NCI-H1417 treated with DMSO at 0.1 percent for 48 hours (cell line): ENCODE data around the gene ACVRL1.

Experiments used
- DNase-seq: peaks from one replicate; lab custom pipeline; 2025; lab: John Stamatoyannopoulos, UW

ACVRL1 gene

GRCh38 chr12:51907083-51907855, at the start of gene ACVRL1:
Gene ACVRL1, plus strand, starts transcription at chr12:51907504. Its CDS starts 4,971 bp downstream, at chr12:51912475.
- no peak for DNase-seq

- no peak for DNase-seq
Observed at GRCh38 chr12:51860986-51861385, 46.3 kb upstream of the ACVRL1 start.

GRCh38 chr12:51862947-51863346, 44.4 kb upstream of the ACVRL1 start:
- no peak for DNase-seq

- DNase-seq: no peak
Observed at GRCh38 chr12:51863363-51863932, 43.9 kb upstream of the ACVRL1 start.

- no peak for DNase-seq
Observed at GRCh38 chr12:51863933-51864832, 43.1 kb upstream of the ACVRL1 start.

GRCh38 chr12:51864833-51865670, 42.3 kb upstream of the ACVRL1 start:
- no peak for DNase-seq

GRCh38 chr12:51865757-51866270, 41.5 kb upstream of the ACVRL1 start:
- DNase-seq: no peak

- DNase-seq: no peak
Observed at GRCh38 chr12:51866324-51866723, 41.0 kb upstream of the ACVRL1 start.

GRCh38 chr12:51866762-51867161, 40.5 kb upstream of the ACVRL1 start:
- no peak for DNase-seq

GRCh38 chr12:51867371-51867770, 39.9 kb upstream of the ACVRL1 start:
- no peak for DNase-seq

GRCh38 chr12:51867796-51868428, 39.4 kb upstream of the ACVRL1 start:
- no peak for DNase-seq

GRCh38 chr12:51868821-51869495, 38.3 kb upstream of the ACVRL1 start:
- no peak for DNase-seq

- no peak for DNase-seq
Observed at GRCh38 chr12:51869496-51869865, 37.8 kb upstream of the ACVRL1 start.

GRCh38 chr12:51869931-51870330, 37.4 kb upstream of the ACVRL1 start:
- no peak for DNase-seq

GRCh38 chr12:51870504-51870903, 36.8 kb upstream of the ACVRL1 start:
- no peak for DNase-seq

- no peak for DNase-seq
Observed at GRCh38 chr12:51871126-51871525, 36.2 kb upstream of the ACVRL1 start.

- DNase-seq: no peak
Observed at GRCh38 chr12:51871918-51872688, 35.2 kb upstream of the ACVRL1 start.

- no peak for DNase-seq
Observed at GRCh38 chr12:51872689-51872981, 34.7 kb upstream of the ACVRL1 start.

GRCh38 chr12:51873251-51873994, 33.9 kb upstream of the ACVRL1 start:
- no peak for DNase-seq
